Amygdala (tissue), 56 donors: ENCODE results near the gene TRIM17.

Source experiments
- DNase-seq, 56 donors: peaks; one replicate each; lab custom pipeline; 2025; lab: John Stamatoyannopoulos, UW

Gene TRIM17

GRCh38 chr1:228360533-228361313 is 55.9 kb downstream of the TRIM17 start:
- DNase-seq, result no peak

GRCh38 chr1:228359613-228360532 is 56.8 kb downstream of the TRIM17 start:
- DNase-seq, result no peak

GRCh38 chr1:228358764-228359612 is 57.7 kb downstream of the TRIM17 start:
- no peak for DNase-seq

- DNase-seq, result no peak
These were observed 58.5 kb downstream of the TRIM17 start for GRCh38 chr1:228358039-228358763.
